Measurements from ENCODE around the gene SNX24. TPM values are rescaled to one million over a fixed set of nuclear protein-coding genes. Genes with fewer than 3 reads are reported as not detected.

SNX24 gene
- total and polyA plus RNA-seq, 2 of the 4 experiments (the other 2 are of a cell fraction): 13.8 to 15.0 TPM

- Histone ChIP-seq H2AK5ac (ENCODE audit: low read depth, low read length) (no peak overlapping the region), H4K20me1 (ENCODE audit: insufficient read depth, low read length) (peaks cover 20% of the 10 kb centered on the region; the same call in 1 of the 2 replicates), H4K8ac (ENCODE audit: low read depth in 2 of 2, low read length in 2 of 2) (no peak overlapping the region), H2BK20ac (ENCODE audit: low read depth, low read length) (no peak overlapping the region), H3K9me1 (ENCODE audit: insufficient read depth, low read length) (no peaks in the 10 kb centered on the region), H3K27me3 (ENCODE audit: control insufficient read depth, insufficient read depth, low read length) (no peaks in the 10 kb centered on the region; the same call in 1 of the 2 replicates), H4K5ac (ENCODE audit: low read depth, low read length) (no peak overlapping the region), H3K18ac (ENCODE audit: low read depth, low read length) (no peak overlapping the region), H2AFZ (replicated peaks; ENCODE audit: low read length, poor library complexity) (peak overlapping the region; percentile 38), H3K27ac (ENCODE audit: insufficient read depth, low read length) (no peak overlapping the region), H2BK15ac (ENCODE audit: low read depth, low read length) (no peak overlapping the region), H3K4me3 (ENCODE audit: insufficient read depth, low read depth, low read length) (no peak overlapping the region), H3K79me1 (ENCODE audit: low read depth in 1 of 2, low read length in 2 of 2) (peaks cover 2 to 3% of the 10 kb centered on the region in 2 experiments; a peak in 2 of 4 replicates), H2BK5ac (ENCODE audit: low read depth, low read length, poor library complexity, severe bottlenecking) (no peak overlapping the region), H3K56ac (ENCODE audit: extremely low read depth, insufficient read depth, low read length) (no peak overlapping the region), H2BK120ac (ENCODE audit: low read depth, low read length) (no peak overlapping the region), H3K36me3 (ENCODE audit: control insufficient read depth, insufficient read depth, low read length) (no peaks in the 10 kb centered on the region), H2AK9ac (replicated peaks; ENCODE audit: low read depth, low read length, poor library complexity) (no peak overlapping the region), H3K9me3 (ENCODE audit: control insufficient read depth, insufficient read depth, low read length) (no peaks in the 10 kb centered on the region), H3K9ac (ENCODE audit: low read depth, low read length) (no peak overlapping the region), H4K91ac (ENCODE audit: insufficient read depth, low read depth, low read length) (no peak overlapping the region), H3K4ac (ENCODE audit: low read depth, low read length) (no peak overlapping the region), H3K4me1 (ENCODE audit: control insufficient read depth, insufficient read depth, low read length) (peaks cover 3% of the 10 kb centered on the region; the same call in 1 of the 2 replicates), H3K14ac (replicated peaks; ENCODE audit: low read depth, low read length) (no peak overlapping the region), H3K4me2 (ENCODE audit: low read depth, low read length) (no peak overlapping the region), H3K23ac (ENCODE audit: low read depth, low read length) (no peak overlapping the region)
- TF ChIP-seq RFX5 (IDR thresholded peaks at IDR 0.05; ENCODE audit: low read depth, low read length) (no peak), USF2 (IDR thresholded peaks at IDR 0.05; ENCODE audit: low read depth, low read length) (no peak), SMC3 (IDR thresholded peaks at IDR 0.05; ENCODE audit: low read depth, low read length) (no peak), MXI1 (IDR thresholded peaks at IDR 0.05; ENCODE audit: borderline replicate concordance, low read depth, low read length) (no peak), RAD21 (IDR thresholded peaks at IDR 0.05; ENCODE audit: low read length) (no peak), CEBPB (IDR thresholded peaks at IDR 0.05; ENCODE audit: low read depth, low read length) (no peak), MAZ (IDR thresholded peaks at IDR 0.05; ENCODE audit: borderline replicate concordance, low read depth, low read length) (no peak), RCOR1 (IDR thresholded peaks at IDR 0.05; ENCODE audit: insufficient replicate concordance, low read length) (no peak), FOS (IDR thresholded peaks at IDR 0.05; ENCODE audit: low read depth, low read length) (no peak), MAFK (IDR thresholded peaks at IDR 0.05; ENCODE audit: low read depth, low read length) (no peak), POLR2A (IDR thresholded peaks at IDR 0.05; ENCODE audit: low read depth, low read length) (no peak), BHLHE40 (IDR thresholded peaks at IDR 0.05; ENCODE audit: low read depth, low read length) (no peak), NFE2L2 (IDR thresholded peaks at IDR 0.05; ENCODE audit: low read depth, low read length) (no peak), CHD1 (IDR thresholded peaks at IDR 0.05; ENCODE audit: low read depth, low read length) (no peak)
- TF ChIP-seq, protein P1, sequence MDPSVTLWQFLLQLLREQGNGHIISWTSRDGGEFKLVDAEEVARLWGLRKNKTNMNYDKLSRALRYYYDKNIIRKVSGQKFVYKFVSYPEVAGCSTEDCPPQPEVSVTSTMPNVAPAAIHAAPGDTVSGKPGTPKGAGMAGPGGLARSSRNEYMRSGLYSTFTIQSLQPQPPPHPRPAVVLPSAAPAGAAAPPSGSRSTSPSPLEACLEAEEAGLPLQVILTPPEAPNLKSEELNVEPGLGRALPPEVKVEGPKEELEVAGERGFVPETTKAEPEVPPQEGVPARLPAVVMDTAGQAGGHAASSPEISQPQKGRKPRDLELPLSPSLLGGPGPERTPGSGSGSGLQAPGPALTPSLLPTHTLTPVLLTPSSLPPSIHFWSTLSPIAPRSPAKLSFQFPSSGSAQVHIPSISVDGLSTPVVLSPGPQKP (IDR thresholded peaks at IDR 0.05; ENCODE audit: borderline replicate concordance, low read depth, low read length): no peak
- TF ChIP-seq, protein P2, sequence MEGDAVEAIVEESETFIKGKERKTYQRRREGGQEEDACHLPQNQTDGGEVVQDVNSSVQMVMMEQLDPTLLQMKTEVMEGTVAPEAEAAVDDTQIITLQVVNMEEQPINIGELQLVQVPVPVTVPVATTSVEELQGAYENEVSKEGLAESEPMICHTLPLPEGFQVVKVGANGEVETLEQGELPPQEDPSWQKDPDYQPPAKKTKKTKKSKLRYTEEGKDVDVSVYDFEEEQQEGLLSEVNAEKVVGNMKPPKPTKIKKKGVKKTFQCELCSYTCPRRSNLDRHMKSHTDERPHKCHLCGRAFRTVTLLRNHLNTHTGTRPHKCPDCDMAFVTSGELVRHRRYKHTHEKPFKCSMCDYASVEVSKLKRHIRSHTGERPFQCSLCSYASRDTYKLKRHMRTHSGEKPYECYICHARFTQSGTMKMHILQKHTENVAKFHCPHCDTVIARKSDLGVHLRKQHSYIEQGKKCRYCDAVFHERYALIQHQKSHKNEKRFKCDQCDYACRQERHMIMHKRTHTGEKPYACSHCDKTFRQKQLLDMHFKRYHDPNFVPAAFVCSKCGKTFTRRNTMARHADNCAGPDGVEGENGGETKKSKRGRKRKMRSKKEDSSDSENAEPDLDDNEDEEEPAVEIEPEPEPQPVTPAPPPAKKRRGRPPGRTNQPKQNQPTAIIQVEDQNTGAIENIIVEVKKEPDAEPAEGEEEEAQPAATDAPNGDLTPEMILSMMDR (conservative IDR thresholded peaks at IDR 0.05; ENCODE audit: low read depth, low read length): no peak
- CTCF ChIA-PET: interaction anchor here (0.6 kb wide), 2 partner anchors 9 to 73 kb away, joined by 3 read pairs; no protein-coding TSS in a partner anchor
- ATAC-seq (ENCODE audit: low read depth) (no peak), DNase-seq (no peak)
- no TSS peak for BruUV-seq (replicated peaks)
- intact Hi-C loops (cut with micrococcal nuclease): loop anchor here (5.0 to 10.0 kb wide), 4 partner anchors 197 to 717 kb away; no protein-coding TSS in a partner anchor
- dilution Hi-C loops (cut with HindIII; ENCODE audit: low sequenced_read_pairs, unreplicated experiment): no loop called here
- WGBS, 2 experiments (ENCODE audit: extremely low coverage in 2 of 2, insufficient read length in 1 of 2): no CpG with 5 or more reads among the region's 1 CpG
- in situ Hi-C loops (cut with MboI; ENCODE audit: low sequenced_read_pairs): loop anchor here (10.0 kb wide), 1 partner anchor 480 kb away; no protein-coding TSS in a partner anchor
- POLR2A ChIA-PET (ENCODE audit: unreplicated experiment): no interaction called here
Observed at GRCh38 chr5:122895141-122895540, 49.7 kb downstream of the SNX24 start.
